Astrocyte of the cerebellum (primary cell): Measurements from ENCODE around the gene RORC.
"Not testable (repeated sequence)": the region's sequence is repeated elsewhere in the genome, so short reads cannot be mapped to it uniquely, and the experiment has no call there.

Experiments used
- DNase-seq: peaks from one replicate; pipeline ENCODE4 v3.0.0-alpha.2; 2011; ENCODE audit warnings: low read depth
- H3K4me3 ChIP-seq: 2 replicates; pipeline ENCODE4 v1.5.1; 2011; ENCODE audit warnings: mild to moderate bottlenecking, low read depth, low read length, moderate library complexity
- CTCF ChIP-seq: IDR thresholded peaks from 2 replicates; pipeline ENCODE4 v1.5.1; 2012; ENCODE audit warnings: low read length, low read depth, moderate library complexity, mild to moderate bottlenecking; ENCODE audit errors: missing control alignments
- in situ Hi-C: cut with HindIII; loops from 2 replicates; pipeline ENCODE4 v1.10.0; 2017; ENCODE audit warnings: low sequenced_read_pairs

The RORC gene

GRCh38 chr1:151858030-151858746 is 26.6 kb upstream of the RORC start:
- in situ Hi-C loops: no loop called here
- DNase-seq: no peak
- no peak overlapping the region for H3K4me3 ChIP-seq
- TF ChIP-seq CTCF: no peak

- no peak overlapping the region for H3K4me3 ChIP-seq
- no peak for DNase-seq
- TF ChIP-seq CTCF: no peak
- in situ Hi-C loops: no loop called here
These were observed 24.3 kb upstream of the RORC start for GRCh38 chr1:151855933-151856332.

GRCh38 chr1:151855516-151855915 is 23.9 kb upstream of the RORC start:
- in situ Hi-C loops, DNase-seq, H3K4me3 ChIP-seq: not testable (repeated sequence)

GRCh38 chr1:151854658-151855057 is 23.1 kb upstream of the RORC start:
- no peak for DNase-seq
- H3K4me3 ChIP-seq: no peak overlapping the region
- in situ Hi-C loops: no loop called here
- TF ChIP-seq CTCF: no peak

- DNase-seq: no peak
- TF ChIP-seq CTCF: no peak
- no peak within 1 kb of the TSS for H3K4me3 ChIP-seq
- in situ Hi-C loops: no loop called here
These were observed 21.9 kb upstream of the RORC start, which contains the start of gene THEM5 for GRCh38 chr1:151853411-151853943. TSS of gene THEM5 (minus strand) at chr1:151853712. CDS start at chr1:151853565, 147 bp downstream.

GRCh38 chr1:151852733-151853132 is 21.1 kb upstream of the RORC start:
- in situ Hi-C loops: no loop called here
- DNase-seq: no peak
- H3K4me3 ChIP-seq: no peak overlapping the region
- TF ChIP-seq CTCF: no peak

GRCh38 chr1:151851886-151852285 is 20.3 kb upstream of the RORC start:
- no peak for DNase-seq
- TF ChIP-seq CTCF: no peak
- no peak overlapping the region for H3K4me3 ChIP-seq
- in situ Hi-C loops: no loop called here
